ENCODE measurements around the gene ATP6V1B1. TPM values are rescaled to one million over a fixed set of nuclear protein-coding genes. Genes with fewer than 3 reads are reported as not detected.

The ATP6V1B1 gene
- total and polyA plus RNA-seq, 2 of the 4 experiments (the other 2 are of a cell fraction) = 1.3 TPM; not detected in 1

DNA sequence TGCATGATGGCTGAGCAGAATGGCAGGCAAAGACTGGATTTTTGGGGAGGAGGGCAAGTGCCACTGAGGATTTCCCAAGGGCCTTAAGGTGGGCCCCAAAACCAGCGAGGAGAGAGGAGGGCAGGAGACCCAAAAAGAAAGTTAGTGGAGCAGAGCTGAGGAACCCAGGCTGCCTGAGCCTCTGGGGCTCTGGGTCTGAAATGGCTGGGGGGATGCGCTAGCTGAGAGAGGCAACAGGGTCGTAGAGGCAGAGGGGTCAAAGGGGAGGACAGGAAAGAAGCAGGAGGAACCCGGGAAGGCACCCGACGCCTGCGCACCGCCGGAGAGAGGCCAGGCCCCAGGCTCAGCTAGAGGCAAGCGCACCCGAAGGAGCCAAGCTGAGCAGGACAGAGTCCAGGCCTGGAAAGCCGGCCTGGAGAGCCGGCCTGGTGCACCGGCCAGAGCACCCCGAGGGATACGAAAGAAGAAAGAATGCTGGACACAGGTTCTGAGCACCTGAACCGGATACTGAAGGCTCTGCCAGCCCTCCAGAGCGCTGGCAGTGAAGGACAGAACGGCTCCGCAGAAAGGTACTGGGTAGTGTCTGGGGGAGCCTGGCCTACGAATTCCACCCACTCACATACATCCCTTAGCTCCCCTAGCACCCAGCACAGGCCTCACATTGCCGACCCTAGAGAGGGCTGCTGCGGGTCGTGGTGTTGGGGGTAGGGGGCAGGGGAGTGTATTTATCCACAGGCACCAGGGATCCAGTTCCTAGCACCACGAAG, 39.5 kb upstream of the ATP6V1B1 start (continued):
- no peak for TF ChIP-seq CEBPB (IDR thresholded peaks at IDR 0.05; ENCODE audit: low read depth, low read length)

DNA sequence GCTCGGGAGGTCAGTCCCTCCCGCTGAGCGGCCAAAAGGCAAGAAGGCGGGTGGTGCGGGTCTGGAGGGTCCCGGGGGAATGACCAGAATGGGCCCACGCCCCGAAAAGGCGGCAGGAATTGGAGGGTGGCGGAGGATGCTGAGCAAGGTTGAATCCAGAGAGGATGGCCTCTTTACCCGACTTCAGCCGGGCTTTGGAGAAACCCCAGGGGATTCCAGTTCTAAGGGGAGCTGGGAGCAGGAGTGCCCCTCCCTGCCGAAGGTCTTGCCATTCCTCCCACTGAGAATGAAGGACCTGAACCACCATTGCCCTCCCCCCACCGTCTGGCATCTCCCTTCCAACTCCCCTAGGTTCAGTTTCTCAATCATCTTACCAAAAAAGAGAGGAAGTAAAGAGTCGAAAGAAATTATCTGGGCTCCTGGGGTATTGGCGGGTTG, 38.9 kb upstream of the ATP6V1B1 start:
- DNase-seq (no peak), ATAC-seq (ENCODE audit: low read depth) (no peak)
- H4K8ac ChIP-seq (ENCODE audit: low read depth in 2 of 2, low read length in 2 of 2) = no peak overlapping the region
- H4K20me1 ChIP-seq (ENCODE audit: insufficient read depth, low read length) = no peaks in the 10 kb centered on the region
- 13% methylated on average over 9 of the region's 16 CpGs; no CpG with 5 or more reads in 1 of the 2 experiments for WGBS, 2 experiments (ENCODE audit: extremely low coverage in 2 of 2, insufficient read length in 1 of 2)
- no peak overlapping the region for H2AK5ac ChIP-seq (ENCODE audit: low read depth, low read length)
- no peak overlapping the region for H3K9ac ChIP-seq (ENCODE audit: low read depth, low read length)
- dilution Hi-C loops (cut with HindIII; ENCODE audit: low sequenced_read_pairs, unreplicated experiment) = no loop called here
- H3K4me1 ChIP-seq (ENCODE audit: control insufficient read depth, insufficient read depth, low read length) = no peaks in the 10 kb centered on the region
- intact Hi-C loops (cut with micrococcal nuclease) = no loop called here
- H2BK20ac ChIP-seq (ENCODE audit: low read depth, low read length) = no peak overlapping the region
- no peak overlapping the region for H3K23ac ChIP-seq (ENCODE audit: low read depth, low read length)
- H2BK5ac ChIP-seq (ENCODE audit: low read depth, low read length, poor library complexity, severe bottlenecking) = no peak overlapping the region
- in situ Hi-C loops (cut with MboI; ENCODE audit: low sequenced_read_pairs) = no loop called here
- TF ChIP-seq, protein P1, sequence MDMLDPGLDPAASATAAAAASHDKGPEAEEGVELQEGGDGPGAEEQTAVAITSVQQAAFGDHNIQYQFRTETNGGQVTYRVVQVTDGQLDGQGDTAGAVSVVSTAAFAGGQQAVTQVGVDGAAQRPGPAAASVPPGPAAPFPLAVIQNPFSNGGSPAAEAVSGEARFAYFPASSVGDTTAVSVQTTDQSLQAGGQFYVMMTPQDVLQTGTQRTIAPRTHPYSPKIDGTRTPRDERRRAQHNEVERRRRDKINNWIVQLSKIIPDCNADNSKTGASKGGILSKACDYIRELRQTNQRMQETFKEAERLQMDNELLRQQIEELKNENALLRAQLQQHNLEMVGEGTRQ (IDR thresholded peaks at IDR 0.05; ENCODE audit: low read depth, low read length) = no peak
- TF ChIP-seq SMC3 (IDR thresholded peaks at IDR 0.05; ENCODE audit: low read depth, low read length) = no peak
- TF ChIP-seq MXI1 (IDR thresholded peaks at IDR 0.05; ENCODE audit: borderline replicate concordance, low read depth, low read length) = no peak
- no peak for TF ChIP-seq FOS (IDR thresholded peaks at IDR 0.05; ENCODE audit: low read depth, low read length)
- no peak for TF ChIP-seq RCOR1 (IDR thresholded peaks at IDR 0.05; ENCODE audit: insufficient replicate concordance, low read length)
- no peak for TF ChIP-seq BHLHE40 (IDR thresholded peaks at IDR 0.05; ENCODE audit: low read depth, low read length)
- TF ChIP-seq RAD21 (IDR thresholded peaks at IDR 0.05; ENCODE audit: low read length) = no peak
- TF ChIP-seq POLR2A (IDR thresholded peaks at IDR 0.05; ENCODE audit: low read depth, low read length) = no peak
- no peak for TF ChIP-seq CHD1 (IDR thresholded peaks at IDR 0.05; ENCODE audit: low read depth, low read length)
- no peak overlapping the region for H2BK120ac ChIP-seq (ENCODE audit: low read depth, low read length)
- no peaks in the 10 kb centered on the region for H3K36me3 ChIP-seq (ENCODE audit: control insufficient read depth, insufficient read depth, low read length)
- ChIA-PET CTCF (no interaction called here), POLR2A (ENCODE audit: unreplicated experiment) (no interaction called here)
- no peak overlapping the region for H2BK15ac ChIP-seq (ENCODE audit: low read depth, low read length)
- BruUV-seq (replicated peaks) = no TSS peak
- no peak overlapping the region for H3K18ac ChIP-seq (ENCODE audit: low read depth, low read length)
- H4K5ac ChIP-seq (ENCODE audit: low read depth, low read length) = no peak overlapping the region
- H3K9me1 ChIP-seq (ENCODE audit: insufficient read depth, low read length) = no peaks in the 10 kb centered on the region
- H3K14ac ChIP-seq (replicated peaks; ENCODE audit: low read depth, low read length) = no peak overlapping the region
- H3K4me2 ChIP-seq (ENCODE audit: low read depth, low read length) = no peak overlapping the region
- no peak overlapping the region for H3K4me3 ChIP-seq (ENCODE audit: insufficient read depth, low read depth, low read length)
- H2AFZ ChIP-seq (replicated peaks; ENCODE audit: low read length, poor library complexity) = no peak overlapping the region
- peaks cover under 1 to 9% of the 10 kb centered on the region in 2 experiments; a peak in 2 of 4 replicates for H3K79me1 ChIP-seq (ENCODE audit: low read depth in 1 of 2, low read length in 2 of 2)
- H3K27me3 ChIP-seq (ENCODE audit: control insufficient read depth, insufficient read depth, low read length) = peaks cover 83% of the 10 kb centered on the region
- no peak overlapping the region for H4K91ac ChIP-seq (ENCODE audit: insufficient read depth, low read depth, low read length)
- H3K56ac ChIP-seq (ENCODE audit: extremely low read depth, insufficient read depth, low read length) = no peak overlapping the region
- no peak overlapping the region for H2AK9ac ChIP-seq (replicated peaks; ENCODE audit: low read depth, low read length, poor library complexity)
- H3K27ac ChIP-seq (ENCODE audit: insufficient read depth, low read length) = no peak overlapping the region
- H3K4ac ChIP-seq (ENCODE audit: low read depth, low read length) = no peak overlapping the region
- H3K9me3 ChIP-seq (ENCODE audit: control insufficient read depth, insufficient read depth, low read length) = no peaks in the 10 kb centered on the region

Measured in IMR-90 (cell line).